ENCODE measurements around the gene RIBC1. TPM values are rescaled to one million over a fixed set of nuclear protein-coding genes. Genes with fewer than 3 reads are reported as not detected.
"Not testable (repeated sequence)": the region's sequence is repeated elsewhere in the genome, so short reads cannot be mapped to it uniquely, and the experiment has no call there.

Gene RIBC1
- polyA plus RNA-seq (ENCODE audit: insufficient read length) = 1.1 TPM

GRCh38 chrX:53422861-53423306 is at the start of gene RIBC1:
Gene RIBC1 (plus strand): TSS chrX:53422873. CDS start chrX:53426277, 3,404 bp downstream.
- DNase-seq = no peak

GRCh38 chrX:53373307-53373706 is 49.4 kb upstream of the RIBC1 start:
- DNase-seq = no peak

- no peak for DNase-seq
Observed at GRCh38 chrX:53374222-53374820, 48.4 kb upstream of the RIBC1 start.

- no peak for DNase-seq
Observed at GRCh38 chrX:53374923-53375322, 47.8 kb upstream of the RIBC1 start.

- DNase-seq = no peak
Observed at GRCh38 chrX:53376888-53377287, 45.8 kb upstream of the RIBC1 start.

GRCh38 chrX:53377464-53377863 is 45.2 kb upstream of the RIBC1 start:
- DNase-seq = no peak

- no peak for DNase-seq
Observed at GRCh38 chrX:53379008-53379710, 43.5 kb upstream of the RIBC1 start.

GRCh38 chrX:53379747-53380146 is 42.9 kb upstream of the RIBC1 start:
- DNase-seq = no peak

- DNase-seq = no peak
Observed at GRCh38 chrX:53383376-53384076, 39.1 kb upstream of the RIBC1 start.

GRCh38 chrX:53395605-53396298 is 26.9 kb upstream of the RIBC1 start:
- DNase-seq = no peak

GRCh38 chrX:53398216-53398615 is 24.5 kb upstream of the RIBC1 start:
- no peak for DNase-seq

GRCh38 chrX:53403535-53403934 is 19.1 kb upstream of the RIBC1 start:
- DNase-seq = no peak

- no peak for DNase-seq
Observed at GRCh38 chrX:53412446-53412845, 10.2 kb upstream of the RIBC1 start.

- not testable (repeated sequence) for DNase-seq
Observed at GRCh38 chrX:53420351-53420750, 2.3 kb upstream of the RIBC1 start.

- DNase-seq = no peak
Observed at GRCh38 chrX:53421125-53421524, 1.5 kb upstream of the RIBC1 start.

GRCh38 chrX:53421772-53422085 is 944 bp upstream of the RIBC1 start:
- DNase-seq = no peak

- DNase-seq = peak; percentile 96
Observed at GRCh38 chrX:53422086-53422860, 400 bp upstream of the RIBC1 start, which contains the start of gene SMC1A. Gene SMC1A (minus strand): TSS chrX:53422654. CDS start chrX:53422600, 54 bp downstream.

- no peak for DNase-seq
Observed at GRCh38 chrX:53429755-53430154, 7.1 kb downstream of the RIBC1 start.

- DNase-seq = no peak
Observed at GRCh38 chrX:53430231-53430630, 7.6 kb downstream of the RIBC1 start.

GRCh38 chrX:53433651-53434639 is 11.3 kb downstream of the RIBC1 start, which contains the start of gene HSD17B10:
Gene HSD17B10 (minus strand): TSS chrX:53434370. CDS start chrX:53434345, 25 bp downstream.
- DNase-seq = peak; percentile 80

GRCh38 chrX:53435997-53436396 is 13.3 kb downstream of the RIBC1 start:
- no peak for DNase-seq
